Neuronal stem cell (in vitro differentiated cells): Measurements from ENCODE around the gene CHAD.
"Not testable (repeated sequence)": the region's sequence is repeated elsewhere in the genome, so short reads cannot be mapped to it uniquely, and the experiment has no call there.

Experiments
- DNase-seq: peaks from one replicate; pipeline ENCODE4 v3.0.0-alpha.2; 2013; ENCODE audit warnings: low spot score
- H2AFZ ChIP-seq: one replicate; pipeline ENCODE4 v1.6.1; 2013; ENCODE audit warnings: mild to moderate bottlenecking, low read length, inconsistent platforms
- H2AK5ac ChIP-seq: 2 replicates; pipeline ENCODE4 v1.6.1; 2013; ENCODE audit warnings: low read depth, mild to moderate bottlenecking, inconsistent platforms, low read length, moderate library complexity, mixed read lengths
- H2BK120ac ChIP-seq: 2 replicates; pipeline ENCODE4 v1.6.1; 2013; ENCODE audit warnings: low read depth, mild to moderate bottlenecking, inconsistent platforms, low read length, moderate library complexity, mixed read lengths
- H2BK12ac ChIP-seq: one replicate; pipeline ENCODE4 v1.6.1; 2013; ENCODE audit warnings: low read length, inconsistent platforms
- H2BK15ac ChIP-seq: 2 replicates; pipeline ENCODE4 v1.6.1; 2013; ENCODE audit warnings: mild to moderate bottlenecking, low read length, inconsistent platforms, mixed read lengths
- H2BK5ac ChIP-seq: one replicate; pipeline ENCODE4 v1.6.1; 2013; ENCODE audit warnings: inconsistent platforms, mild to moderate bottlenecking, low read length, moderate library complexity
- H3K14ac ChIP-seq: one replicate; pipeline ENCODE4 v1.6.1; 2013; ENCODE audit warnings: low read length, inconsistent platforms
- H3K18ac ChIP-seq: 2 replicates; pipeline ENCODE4 v1.6.1; 2013; ENCODE audit warnings: low read length, inconsistent platforms
- H3K23ac ChIP-seq: 2 replicates; pipeline ENCODE4 v1.6.1; 2013; ENCODE audit warnings: low read depth, mild to moderate bottlenecking, mixed read lengths, low read length, inconsistent platforms; ENCODE audit not compliant: poor library complexity
- H3K27ac ChIP-seq: replicated peaks from 3 replicates; pipeline ENCODE4 v1.5.1; 2013; ENCODE audit warnings: low read length, inconsistent platforms
- H3K27me3 ChIP-seq, 3 experiments: 2 replicates each; pipeline ENCODE4 v1.6.1; 2013; ENCODE audit warnings: low read length in 3 of 3, mild to moderate bottlenecking in 2 of 3, inconsistent platforms in 1 of 3, low read depth in 1 of 3, mixed read lengths in 1 of 3, moderate library complexity in 1 of 3; ENCODE audit not compliant: control insufficient read depth in 3 of 3, insufficient read depth in 3 of 3
- H3K36me3 ChIP-seq, 2 donors: replicated peaks in 1 of 2; 2 replicates each; pipeline ENCODE4 v1.6.1; 2013; ENCODE audit warnings: low read length in 2 of 2; ENCODE audit not compliant: control insufficient read depth in 2 of 2, insufficient read depth in 2 of 2
- H3K4ac ChIP-seq: 2 replicates; pipeline ENCODE4 v1.6.1; 2013; ENCODE audit warnings: inconsistent platforms, mild to moderate bottlenecking, low read length, moderate library complexity
- H3K4me1 ChIP-seq, 2 donors: 1 replicate in 1 of 2; 2 replicates in 1 of 2; pipeline ENCODE4 v1.6.1; 2013; ENCODE audit warnings: low read length in 2 of 2, low read depth in 1 of 2; ENCODE audit not compliant: control insufficient read depth in 2 of 2, insufficient read depth in 1 of 2
- H3K4me2 ChIP-seq: one replicate; pipeline ENCODE4 v1.6.1; 2013; ENCODE audit warnings: mild to moderate bottlenecking, low read length, inconsistent platforms; ENCODE audit not compliant: insufficient read depth, poor library complexity, severe bottlenecking
- H3K4me3 ChIP-seq, 2 donors: 2 replicates each; pipeline ENCODE4 v1.5.1; 2013; ENCODE audit warnings: low read length in 2 of 2, mild to moderate bottlenecking in 2 of 2, inconsistent platforms in 1 of 2, moderate library complexity in 1 of 2
- H3K79me1 ChIP-seq: one replicate; pipeline ENCODE4 v1.6.1; 2013; ENCODE audit warnings: low read depth, mild to moderate bottlenecking, inconsistent platforms, low read length, moderate library complexity
- H3K9ac ChIP-seq: one replicate; pipeline ENCODE4 v1.6.1; 2013; ENCODE audit warnings: mild to moderate bottlenecking, low read depth, low read length, inconsistent platforms; ENCODE audit not compliant: poor library complexity
- H3K9me3 ChIP-seq, 2 donors: replicated peaks in 1 of 2; 2 replicates each; pipeline versions ENCODE3 to v1.6.1; 2013; ENCODE audit warnings: low read length in 2 of 2, mild to moderate bottlenecking in 2 of 2, inconsistent platforms in 1 of 2, low read depth in 1 of 2, mixed read lengths in 1 of 2, moderate library complexity in 1 of 2; ENCODE audit not compliant: control insufficient read depth in 2 of 2, insufficient read depth in 1 of 2
- H4K8ac ChIP-seq: one replicate; pipeline ENCODE4 v1.6.1; 2013; ENCODE audit warnings: low read depth, mild to moderate bottlenecking, inconsistent platforms, low read length, moderate library complexity
- H4K91ac ChIP-seq: one replicate; pipeline ENCODE4 v1.6.1; 2013; ENCODE audit warnings: low read length, low read depth, mild to moderate bottlenecking, inconsistent platforms; ENCODE audit not compliant: poor library complexity
- WGBS, 2 donors: extraction: QIAGEN DNeasy Blood & Tissue Kit; methylation state at CpG; one replicate each; pipeline ENCODE4 v1.1.7; 2013; ENCODE audit warnings: missing lambda C conversion rate in 2 of 2, mixed read lengths in 1 of 2; ENCODE audit not compliant: insufficient read length in 2 of 2, insufficient replicate concordance in 1 of 2; ENCODE audit errors: extremely low coverage in 2 of 2; 5-methylcytosine and 5-hydroxymethylcytosine counted together

Gene CHAD

GRCh38 chr17:50473901-50474300 is 5.2 kb upstream of the CHAD start:
- no peak overlapping the region for H2BK120ac ChIP-seq
- no peak overlapping the region for H2AFZ ChIP-seq
- no peak overlapping the region for H2BK5ac ChIP-seq
- no peaks in the 10 kb centered on the region for H3K79me1 ChIP-seq
- no peak overlapping the region for H3K4me2 ChIP-seq
- H3K9ac ChIP-seq: peak overlapping the region; percentile 39
- DNase-seq: no peak
- no CpG with 5 or more reads among the region's 11 CpGs for WGBS, 2 donors
- no peaks in the 10 kb centered on the region for H3K36me3 ChIP-seq
- no peak overlapping the region for H2BK12ac ChIP-seq
- no peak overlapping the region for H3K4me3 ChIP-seq
- H3K9me3 ChIP-seq: peaks cover 0 to 1% of the 10 kb centered on the region in 2 donors
- no peak overlapping the region for H4K8ac ChIP-seq
- H3K14ac ChIP-seq: no peak overlapping the region
- H3K4ac ChIP-seq: no peak overlapping the region
- no peak overlapping the region for H3K27ac ChIP-seq
- H3K4me1 ChIP-seq: peaks cover 3 to 8% of the 10 kb centered on the region in 2 donors
- no peak overlapping the region for H2BK15ac ChIP-seq
- H3K18ac ChIP-seq: no peak overlapping the region
- H3K27me3 ChIP-seq: peaks cover 6 to 74% (median 35%) of the 10 kb centered on the region in 3 experiments
- no peak overlapping the region for H2AK5ac ChIP-seq
- H4K91ac ChIP-seq: no peak overlapping the region
- no peak overlapping the region for H3K23ac ChIP-seq

DNA sequence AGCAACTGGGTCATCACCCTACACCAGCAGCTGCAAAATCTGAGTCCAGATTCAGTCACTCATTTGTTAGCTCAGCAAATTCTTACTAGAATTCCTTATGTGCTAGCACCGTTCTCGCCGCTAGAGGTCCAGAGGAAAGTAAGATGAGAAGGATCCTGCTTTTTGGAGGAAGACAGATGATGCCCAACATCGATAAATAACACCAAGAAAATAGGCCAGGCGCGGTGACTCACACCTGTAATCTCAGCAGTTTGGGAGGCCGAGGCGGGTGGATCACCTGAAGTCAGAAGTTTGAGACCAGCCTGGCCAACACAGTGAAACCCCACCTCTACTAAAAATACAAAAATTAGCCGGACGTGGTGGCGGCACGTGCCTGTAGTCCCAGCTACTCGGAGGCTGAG is 4.1 kb upstream of the CHAD start:
- H3K27ac ChIP-seq, H3K4ac ChIP-seq, H4K8ac ChIP-seq, H3K4me3 ChIP-seq, H2BK12ac ChIP-seq, H4K91ac ChIP-seq, H3K18ac ChIP-seq, H3K36me3 ChIP-seq, H2AFZ ChIP-seq, H3K14ac ChIP-seq, H3K4me2 ChIP-seq, H3K9me3 ChIP-seq, H2AK5ac ChIP-seq, H3K9ac ChIP-seq, H2BK15ac ChIP-seq, DNase-seq, H3K4me1 ChIP-seq, H2BK5ac ChIP-seq, H2BK120ac ChIP-seq, H3K79me1 ChIP-seq, H3K23ac ChIP-seq: not testable (repeated sequence)
- H3K27me3 ChIP-seq: peaks cover 14 to 85% (median 45%) of the 10 kb centered on the region in 3 experiments
- no CpG with 5 or more reads among the region's 13 CpGs for WGBS, 2 donors

DNA sequence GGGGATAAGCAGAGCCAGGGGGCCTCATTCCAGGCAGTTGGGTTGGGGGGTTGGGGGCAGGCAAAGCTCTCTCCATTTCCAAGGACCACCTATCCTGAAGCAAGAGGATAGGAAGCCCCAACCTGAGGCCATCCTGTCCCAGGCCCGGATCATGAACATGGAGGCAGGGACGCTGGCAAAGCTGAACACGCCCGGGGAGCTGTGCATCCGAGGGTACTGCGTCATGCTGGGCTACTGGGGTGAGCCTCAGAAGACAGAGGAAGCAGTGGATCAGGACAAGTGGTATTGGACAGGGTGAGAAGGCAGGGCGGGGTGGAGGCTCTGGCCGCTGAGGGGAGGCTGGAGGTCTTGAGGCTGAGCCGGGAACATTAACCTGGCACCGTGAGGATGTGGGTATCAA is 3.6 kb upstream of the CHAD start:
- Histone ChIP-seq H3K4me2 (no peak overlapping the region), H3K79me1 (no peaks in the 10 kb centered on the region), H2AK5ac (no peak overlapping the region), H2BK120ac (no peak overlapping the region), H3K27me3 (peaks cover 16 to 90% (median 49%) of the 10 kb centered on the region in 3 experiments), H3K4me1 (peaks cover 0 to 8% of the 10 kb centered on the region in 2 donors), H2BK12ac (no peak overlapping the region), H3K9me3 (peaks cover 4 to 8% of the 10 kb centered on the region in 2 donors), H4K91ac (no peak overlapping the region), H2BK5ac (no peak overlapping the region), H3K4ac (no peak overlapping the region), H3K14ac (peak overlapping the region; percentile 79), H3K36me3 (no peaks in the 10 kb centered on the region), H2BK15ac (peak overlapping the region; percentile 24), H3K9ac (no peak overlapping the region), H3K4me3 (no peak overlapping the region), H4K8ac (no peak overlapping the region), H2AFZ (no peak overlapping the region), H3K18ac (peak overlapping the region; percentile 13), H3K23ac (no peak overlapping the region), H3K27ac (no peak overlapping the region)
- DNase-seq: no peak
- WGBS, 2 donors: no CpG with 5 or more reads among the region's 10 CpGs

GRCh38 chr17:50471009-50471905 is 2.6 kb upstream of the CHAD start:
- Histone ChIP-seq H3K27ac (no peak overlapping the region), H3K4me3 (no peak overlapping the region), H3K4ac (peak overlapping the region; percentile 81), H2BK15ac (no peak overlapping the region), H2AFZ (no peak overlapping the region), H3K4me1 (peaks cover 0 to 8% of the 10 kb centered on the region in 2 donors), H3K36me3 (no peaks in the 10 kb centered on the region), H2BK5ac (no peak overlapping the region), H3K9me3 (peaks cover 4 to 8% of the 10 kb centered on the region in 2 donors), H2BK12ac (peak overlapping the region; percentile 7), H3K14ac (no peak overlapping the region), H3K18ac (peak overlapping the region; percentile 79), H3K79me1 (no peaks in the 10 kb centered on the region), H2AK5ac (peak overlapping the region; percentile 74), H3K9ac (no peak overlapping the region), H4K8ac (no peak overlapping the region), H3K4me2 (no peak overlapping the region), H2BK120ac (no peak overlapping the region), H4K91ac (no peak overlapping the region), H3K23ac (peak overlapping the region; percentile 60), H3K27me3 (peaks cover 16 to 93% (median 54%) of the 10 kb centered on the region in 3 experiments)
- no CpG with 5 or more reads among the region's 22 CpGs for WGBS, 2 donors
- DNase-seq: no peak
